Middle frontal gyrus (tissue), 1 donor: ENCODE results near the gene RASAL1.
"Not testable (repeated sequence)": the region's sequence is repeated elsewhere in the genome, so short reads cannot be mapped to it uniquely, and the experiment has no call there.

Source experiments
- DNase-seq: peaks from one replicate; pipeline ENCODE4 v3.0.0-alpha.2; 2015; ENCODE audit warnings: low spot score; ENCODE audit errors: extremely low spot score

The RASAL1 gene

DNA sequence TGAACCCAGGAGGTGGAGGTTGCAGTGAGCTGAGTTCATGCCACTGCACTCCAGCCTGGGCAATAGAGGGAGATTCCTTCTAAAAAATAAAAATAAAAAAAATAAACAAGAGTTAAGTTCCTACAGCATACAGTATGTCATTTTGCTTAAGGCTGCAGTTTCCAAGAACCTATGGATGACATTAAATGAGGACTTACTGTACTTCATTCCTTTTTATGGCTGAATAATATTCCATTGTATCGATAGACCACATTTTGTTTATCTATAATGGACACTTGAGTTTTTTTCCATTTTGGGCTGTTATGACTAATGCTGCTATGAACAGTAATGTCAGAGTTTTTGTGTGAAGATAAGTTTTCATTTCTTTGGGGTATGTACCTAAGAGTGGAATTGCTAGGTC lies 17.4 kb downstream of the RASAL1 start:
- no peak for DNase-seq

GRCh38 chr12:113117684-113118083 lies 17.9 kb downstream of the RASAL1 start:
- not testable (repeated sequence) for DNase-seq

GRCh38 chr12:113116875-113117274 lies 18.7 kb downstream of the RASAL1 start:
- no peak for DNase-seq

- no peak for DNase-seq
These were observed 20.0 kb downstream of the RASAL1 start for GRCh38 chr12:113115455-113116126.

DNA sequence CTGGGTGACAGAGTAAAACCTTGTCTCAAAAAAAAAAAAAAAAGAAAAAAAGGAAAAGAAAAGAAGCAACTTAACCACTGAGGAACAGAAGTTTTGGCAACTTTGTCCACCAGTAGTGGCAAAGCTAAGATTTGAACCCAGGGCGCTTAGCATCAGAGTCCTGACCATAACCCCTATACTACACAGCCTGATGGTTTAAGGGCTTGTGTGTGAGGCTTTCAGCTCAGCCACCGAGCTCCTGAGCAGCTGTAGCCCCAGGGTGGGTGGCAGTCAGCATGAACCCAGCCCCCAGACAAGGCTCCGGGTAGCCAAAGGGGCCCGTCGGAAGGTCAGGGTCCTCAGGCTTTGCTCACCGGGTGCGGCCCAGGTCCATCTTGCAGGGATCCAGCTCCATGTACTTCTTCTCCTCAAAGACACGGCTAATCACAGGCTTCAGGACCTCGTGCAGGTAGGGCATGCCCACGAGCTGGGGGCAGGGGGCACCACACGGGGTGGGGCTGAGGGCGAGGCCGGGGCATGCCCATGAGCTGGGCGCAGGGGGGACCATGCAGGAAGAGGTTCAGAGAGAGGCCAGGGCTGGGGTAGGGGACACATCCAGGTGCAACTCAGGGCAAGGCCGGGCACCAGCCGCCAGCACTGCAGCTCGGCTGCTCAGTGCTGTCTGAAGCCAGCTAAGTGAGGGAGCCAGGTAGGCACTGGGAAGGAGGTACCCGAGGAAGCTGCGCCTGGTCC lies 20.9 kb downstream of the RASAL1 start:
- DNase-seq = no peak

DNA sequence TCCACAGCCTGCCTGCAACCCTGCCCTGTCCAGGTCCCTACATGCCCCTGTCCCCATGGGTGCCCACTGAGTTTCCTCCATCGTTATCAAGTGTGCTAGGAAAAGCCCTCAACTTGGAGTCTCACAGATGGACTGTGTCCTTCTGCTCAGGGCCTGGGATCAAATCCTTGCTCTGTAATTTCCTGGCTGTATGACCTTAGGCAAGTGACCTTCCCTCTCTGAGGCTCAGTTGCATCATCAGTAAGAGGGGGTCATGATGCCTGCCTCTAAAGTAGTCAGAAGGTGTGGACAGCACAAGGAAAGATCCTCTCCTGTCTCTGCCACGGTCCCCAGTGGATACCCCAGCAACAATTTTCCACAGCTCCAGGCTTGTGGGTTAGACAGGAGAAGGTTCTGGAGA lies 22.2 kb downstream of the RASAL1 start:
- DNase-seq = no peak

- no peak for DNase-seq
These were observed 23.3 kb downstream of the RASAL1 start for GRCh38 chr12:113112043-113112899.

- no peak for DNase-seq
These were observed 24.3 kb downstream of the RASAL1 start for GRCh38 chr12:113111247-113111646.

DNA sequence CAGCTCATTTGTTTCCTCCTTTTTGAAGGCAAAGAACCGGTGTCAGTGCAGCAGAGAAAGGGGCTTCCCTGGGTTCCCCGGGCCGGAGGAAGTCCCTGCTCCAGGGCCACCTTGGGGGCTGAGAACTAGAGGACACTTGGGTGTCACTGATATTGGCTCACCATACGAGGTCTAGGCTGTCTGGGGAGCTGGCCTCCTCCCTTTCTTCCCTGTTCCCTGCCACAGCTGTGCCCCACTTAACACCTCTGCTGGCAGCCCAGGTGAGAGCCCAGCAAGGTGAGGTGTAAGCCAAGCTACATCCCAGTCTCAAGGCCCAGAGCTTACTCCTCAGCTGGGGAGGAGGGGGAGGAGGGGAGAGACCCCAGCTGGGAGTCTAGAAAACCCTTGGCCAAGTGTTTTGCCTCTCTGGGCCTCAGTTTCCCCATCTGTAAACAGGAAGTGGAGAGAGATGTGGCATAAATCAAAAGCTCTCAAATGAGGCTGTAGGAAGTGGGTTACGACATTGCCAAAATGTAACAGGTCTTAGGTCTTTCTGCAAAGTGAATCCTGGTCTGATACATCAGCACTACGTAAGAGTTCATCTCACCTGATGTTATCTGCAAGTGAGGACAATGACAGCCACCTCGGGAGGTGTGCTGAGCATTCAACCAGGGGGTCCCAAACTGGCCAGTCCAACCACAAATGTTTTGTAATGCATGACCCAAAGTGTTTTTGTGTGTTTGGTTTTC lies 25.5 kb downstream of the RASAL1 start:
- DNase-seq = no peak

GRCh38 chr12:113109360-113109759 lies 26.2 kb downstream of the RASAL1 start:
- no peak for DNase-seq

- no peak for DNase-seq
These were observed 27.3 kb downstream of the RASAL1 start for GRCh38 chr12:113108308-113108707.

- DNase-seq = no peak
These were observed 29.2 kb downstream of the RASAL1 start for GRCh38 chr12:113106361-113106760.

DNA sequence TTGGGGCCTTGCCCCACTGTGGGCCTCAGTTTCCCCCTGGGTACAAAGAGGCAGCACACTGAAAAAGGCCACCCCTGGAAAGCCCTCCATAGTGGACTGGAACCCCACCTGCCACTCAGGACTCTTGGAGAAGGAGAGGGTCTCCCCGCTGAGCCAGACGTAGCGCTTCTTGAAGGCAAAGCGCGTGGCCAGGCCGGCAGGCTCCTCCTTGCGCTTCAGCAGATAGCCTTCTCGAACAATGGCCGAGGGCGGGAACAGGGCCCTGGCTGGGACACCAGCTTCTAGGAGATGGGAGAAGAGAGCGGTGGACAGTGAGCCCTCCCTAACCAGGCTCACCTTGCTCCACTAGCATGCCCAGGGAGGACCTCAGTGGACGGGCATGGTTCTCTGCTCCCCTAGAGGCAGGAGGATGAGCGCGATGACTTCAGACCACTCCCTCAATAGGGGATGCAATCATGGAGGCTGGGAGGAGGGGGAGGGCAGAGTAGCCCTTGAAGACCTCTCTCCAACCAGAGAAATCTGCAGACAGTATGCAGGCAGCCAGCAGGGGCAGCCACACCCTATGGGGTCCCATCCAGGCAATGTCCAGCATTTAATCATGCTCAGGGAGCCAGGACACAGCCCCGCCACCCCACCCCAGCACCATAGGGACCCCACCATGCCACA lies 29.8 kb downstream of the RASAL1 start:
- DNase-seq = no peak

GRCh38 chr12:113104953-113105510 lies 30.5 kb downstream of the RASAL1 start:
- DNase-seq = no peak

DNA sequence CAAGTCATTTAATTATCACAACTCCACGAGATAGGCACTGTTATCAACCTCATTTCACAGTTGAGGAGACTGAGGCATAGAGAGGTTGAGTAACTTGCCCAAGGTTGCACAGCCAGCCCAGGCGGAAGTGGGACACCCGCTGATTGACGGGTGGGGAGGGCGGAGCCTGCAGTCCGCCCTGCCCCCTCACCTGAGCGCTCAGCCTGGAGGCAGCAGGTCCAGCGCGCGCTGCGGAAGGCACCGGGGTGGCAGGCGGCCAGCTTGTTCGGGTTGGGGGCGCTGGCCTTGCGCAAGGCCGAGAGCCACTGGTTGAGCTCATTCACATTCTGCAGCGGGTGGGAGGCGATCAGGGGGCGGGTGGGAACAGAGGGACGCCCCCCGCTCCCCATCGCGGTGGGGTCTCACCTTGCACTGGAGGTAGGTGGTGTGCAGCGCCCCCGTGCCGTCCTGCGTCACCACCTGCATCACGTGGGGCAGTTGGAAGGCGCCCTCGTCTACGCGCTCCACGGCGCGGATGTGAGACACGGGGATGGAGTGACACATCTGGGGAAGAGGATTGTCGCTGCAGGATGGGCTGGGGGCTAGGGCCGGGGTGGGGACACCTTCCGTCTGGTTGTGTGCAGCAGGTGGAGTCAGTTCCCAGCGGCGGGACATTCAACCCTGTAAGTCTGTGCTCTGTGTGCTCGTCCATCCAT lies 31.7 kb downstream of the RASAL1 start:
- no peak for DNase-seq

DNA sequence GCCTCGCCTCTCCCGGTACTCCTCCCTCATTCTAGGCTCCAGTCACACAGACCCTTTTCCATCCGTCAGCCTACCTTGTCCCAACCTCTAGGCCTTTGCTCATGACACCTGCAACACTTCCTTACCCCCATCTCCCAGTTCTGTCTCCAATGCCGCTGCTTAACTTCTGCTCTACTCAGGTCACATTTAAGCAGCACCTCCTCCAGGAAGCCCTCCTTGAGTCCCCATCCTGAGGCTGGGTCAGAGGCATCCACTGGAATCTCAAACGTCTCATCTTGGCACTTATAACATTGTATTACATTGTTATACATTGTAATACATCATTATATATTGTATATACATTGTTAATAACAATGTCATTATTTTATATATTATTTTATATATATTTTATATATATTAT lies 32.8 kb downstream of the RASAL1 start:
- DNase-seq = no peak

GRCh38 chr12:113101751-113102150 lies 33.8 kb downstream of the RASAL1 start:
- DNase-seq = no peak

GRCh38 chr12:113099764-113100163 lies 35.8 kb downstream of the RASAL1 start:
- no peak for DNase-seq

GRCh38 chr12:113099364-113099763 lies 36.2 kb downstream of the RASAL1 start:
- no peak for DNase-seq

DNA sequence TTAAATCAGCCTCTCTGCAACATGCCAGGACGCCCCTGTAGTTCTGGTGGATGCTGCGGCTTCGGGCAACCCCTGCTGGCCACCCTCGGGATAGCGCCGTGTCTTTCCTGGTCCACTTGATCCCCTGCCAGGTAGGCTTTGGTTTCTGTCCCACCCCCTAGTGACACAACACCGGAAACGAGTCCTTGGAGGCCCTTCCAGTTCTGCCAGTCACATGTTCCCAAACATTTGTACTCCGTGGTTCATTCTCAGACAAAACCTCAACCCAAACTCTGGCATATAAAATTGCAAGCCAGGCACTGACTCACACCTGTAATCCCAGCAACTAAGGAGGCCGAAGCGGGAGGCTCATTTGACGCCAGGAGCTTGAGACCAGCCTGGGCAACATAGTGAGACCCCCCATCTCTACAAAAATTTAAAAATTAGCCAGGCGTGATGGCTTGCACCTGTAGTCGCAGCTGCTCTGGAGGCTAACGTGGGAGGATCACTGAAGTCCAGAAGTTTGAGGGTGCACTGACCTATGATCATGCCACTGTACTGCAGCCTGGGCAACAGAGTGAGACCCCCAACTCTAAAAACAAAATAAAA lies 37.0 kb downstream of the RASAL1 start:
- peak; percentile 78 for DNase-seq
